GM19328 (cell line): ENCODE measurements around the gene SH3PXD2B.

Experiments
- ATAC-seq: cut with Tn5 transposase; IDR thresholded peaks from one replicate; pipeline ENCODE4 v1.9.1; 2021; ENCODE audit warnings: mild to moderate bottlenecking, moderate library complexity; ENCODE audit not compliant: unreplicated experiment

The SH3PXD2B gene

GRCh38 chr5:172453986-172454357, 353 bp downstream of the SH3PXD2B start:
- no peak for ATAC-seq

DNA sequence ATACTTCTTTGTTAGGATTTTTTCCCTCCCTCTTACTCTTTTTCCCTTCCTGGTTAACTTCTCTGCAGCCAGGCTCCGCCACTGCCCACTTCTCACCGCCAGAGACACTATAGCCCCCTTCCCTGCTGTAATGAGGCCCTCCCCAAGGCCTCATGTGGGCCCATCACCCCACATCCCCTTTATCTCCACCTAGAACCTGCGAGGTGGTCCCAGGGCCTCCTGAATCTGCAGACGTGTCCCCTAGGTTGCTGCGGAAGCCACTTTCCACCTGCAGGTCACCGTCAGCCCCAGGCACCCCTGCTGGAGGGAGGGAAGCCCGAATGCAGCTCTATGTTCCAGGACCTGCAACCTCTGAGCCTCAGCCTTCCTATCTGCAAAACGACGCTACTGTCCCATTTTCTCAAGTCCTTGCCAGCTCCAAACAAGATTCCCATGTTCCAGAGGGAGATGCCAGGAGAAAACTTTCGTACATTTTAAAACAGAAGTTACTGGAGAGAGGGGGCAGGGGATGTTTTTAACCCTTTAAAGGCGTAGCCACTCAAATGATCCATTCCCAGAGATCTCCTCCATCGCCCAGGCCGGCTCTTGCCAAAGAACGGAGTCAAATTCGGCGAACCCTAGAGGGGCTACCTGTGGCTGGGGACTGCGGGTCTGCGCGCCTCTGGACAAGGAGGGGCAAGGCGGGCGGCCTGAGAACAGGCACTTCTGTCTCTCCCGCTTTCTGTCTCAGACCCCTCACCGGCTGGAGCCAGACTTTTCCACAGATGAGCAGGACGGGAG, 929 bp downstream of the SH3PXD2B start:
- no peak for ATAC-seq

GRCh38 chr5:172452398-172453205, 1.7 kb downstream of the SH3PXD2B start:
- ATAC-seq: no peak

GRCh38 chr5:172451771-172452197, 2.5 kb downstream of the SH3PXD2B start:
- ATAC-seq: no peak

GRCh38 chr5:172450861-172451695, 3.2 kb downstream of the SH3PXD2B start:
- no peak for ATAC-seq

DNA sequence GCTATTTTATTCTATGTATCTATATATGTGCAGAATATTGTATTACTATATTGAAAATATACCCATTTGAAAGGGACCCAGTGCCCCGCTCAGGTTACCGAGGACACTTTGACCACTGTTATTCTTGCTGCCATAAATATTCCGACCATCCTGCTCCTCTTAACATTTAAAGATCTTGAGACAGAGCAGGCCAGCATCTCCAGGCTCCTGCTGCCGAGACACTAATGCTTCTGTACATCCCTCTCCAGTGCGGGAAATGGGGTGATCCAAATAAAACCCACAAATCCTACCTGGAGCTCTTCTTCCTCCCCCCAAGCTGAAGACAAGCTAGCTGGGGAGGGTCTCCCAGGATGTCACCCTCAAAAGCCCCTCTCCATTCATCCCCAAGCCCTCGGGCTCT, 3.9 kb downstream of the SH3PXD2B start:
- ATAC-seq: no peak

GRCh38 chr5:172448999-172449398, 5.3 kb downstream of the SH3PXD2B start:
- ATAC-seq: no peak

GRCh38 chr5:172447646-172448365, 6.5 kb downstream of the SH3PXD2B start:
- ATAC-seq: no peak

DNA sequence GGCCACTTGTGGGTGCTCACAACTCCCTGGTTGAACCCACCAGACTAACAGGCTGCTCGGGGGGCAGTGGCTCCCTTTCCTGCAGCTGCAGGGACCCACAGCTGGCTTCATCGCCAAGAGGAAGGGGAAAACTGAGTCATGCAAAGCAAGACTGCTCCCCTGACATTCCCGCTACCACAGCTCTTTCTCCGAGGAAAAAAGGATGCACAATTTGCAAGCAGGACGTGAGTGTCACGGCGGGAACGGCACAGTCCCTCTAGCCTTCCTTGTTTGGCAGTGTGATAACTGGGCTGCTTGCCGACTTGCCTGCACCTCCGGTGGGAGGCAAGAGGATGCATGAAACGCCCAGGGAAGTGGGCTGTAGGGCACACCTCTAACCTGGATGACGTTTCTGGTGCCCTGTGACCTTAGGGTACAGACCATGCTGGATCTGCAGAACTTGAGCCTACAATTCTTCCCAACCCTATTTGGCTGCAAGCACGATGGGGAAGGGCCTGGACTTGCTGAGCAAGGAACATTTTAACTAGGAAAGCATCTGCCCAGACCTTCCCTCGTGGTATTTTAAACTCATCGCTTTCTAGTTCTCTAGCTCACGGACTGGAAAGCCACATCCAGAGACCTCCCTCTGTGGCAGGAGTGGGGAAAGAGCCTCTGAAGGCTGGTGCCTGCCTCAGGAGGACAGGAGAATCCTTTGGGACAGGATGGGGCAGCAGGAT, 7.8 kb downstream of the SH3PXD2B start:
- ATAC-seq: no peak

DNA sequence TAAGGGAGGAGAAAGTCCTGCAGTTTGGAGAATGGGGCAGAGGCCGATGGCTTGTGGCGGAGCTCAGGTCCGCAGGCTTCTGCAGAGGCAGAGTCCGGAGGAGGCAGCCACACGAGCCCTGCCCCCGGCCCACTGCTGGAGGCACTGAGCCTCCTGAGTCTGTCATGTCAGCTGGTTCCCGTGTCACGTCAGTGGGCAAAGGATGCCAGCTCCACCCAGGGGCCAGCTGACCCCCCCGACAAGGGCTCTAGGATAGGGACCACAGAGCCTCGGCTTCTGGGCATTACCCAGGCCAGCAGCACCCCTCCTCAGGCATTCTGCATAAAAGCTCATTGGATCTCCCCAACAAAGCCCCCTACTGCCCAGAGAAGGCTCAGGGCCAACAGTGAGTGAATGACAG, 8.5 kb downstream of the SH3PXD2B start:
- no peak for ATAC-seq

- no peak for ATAC-seq
These were observed 9.5 kb downstream of the SH3PXD2B start for GRCh38 chr5:172444626-172445365.

DNA sequence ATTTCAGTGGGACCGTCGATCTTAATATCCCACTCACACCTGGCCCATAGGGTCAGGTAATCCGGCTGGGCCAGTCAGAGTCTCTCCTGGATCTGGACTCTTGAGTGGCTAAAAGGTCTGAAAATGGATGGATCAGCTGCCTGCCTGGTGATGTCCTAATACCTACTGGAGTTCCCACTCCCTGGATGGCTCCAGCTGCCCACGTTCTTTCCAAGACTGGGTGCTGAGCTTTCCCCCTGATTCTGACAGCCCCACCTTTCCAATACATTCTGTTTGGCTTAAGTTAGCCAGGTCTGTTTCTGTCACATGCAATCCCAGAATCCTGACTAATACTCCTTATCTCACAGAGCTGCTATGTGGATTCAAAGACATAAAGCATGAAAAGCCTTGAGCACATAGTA, 10.2 kb downstream of the SH3PXD2B start:
- no peak for ATAC-seq

- no peak for ATAC-seq
These were observed 10.8 kb downstream of the SH3PXD2B start for GRCh38 chr5:172443441-172444109.

- no peak for ATAC-seq
These were observed 11.7 kb downstream of the SH3PXD2B start for GRCh38 chr5:172442592-172442991.

DNA sequence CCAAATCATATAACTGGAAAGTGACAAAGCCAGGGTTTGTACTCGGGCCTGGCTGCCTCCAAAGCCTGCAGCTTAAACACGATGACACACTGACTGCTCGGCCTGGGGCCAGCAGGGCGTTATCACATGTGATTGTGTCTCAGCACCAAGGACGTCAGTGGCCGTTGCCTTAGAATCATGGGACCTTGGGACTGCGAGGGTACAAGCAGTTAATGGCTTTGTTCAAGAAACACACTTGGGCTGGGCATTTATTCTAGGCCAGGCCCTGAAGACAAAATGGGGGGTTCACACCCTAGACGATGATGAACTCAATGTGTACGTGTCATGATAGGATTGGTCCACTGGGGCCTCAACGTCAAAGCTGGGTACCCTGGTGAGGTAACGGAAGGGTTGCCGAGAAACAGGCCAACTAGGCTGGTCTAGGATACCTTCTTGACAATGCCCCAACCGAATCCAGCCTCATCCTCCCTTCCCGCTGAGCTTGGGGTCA, 13.0 kb downstream of the SH3PXD2B start:
- ATAC-seq: no peak

- no peak for ATAC-seq
These were observed 13.8 kb downstream of the SH3PXD2B start for GRCh38 chr5:172440486-172440885.

DNA sequence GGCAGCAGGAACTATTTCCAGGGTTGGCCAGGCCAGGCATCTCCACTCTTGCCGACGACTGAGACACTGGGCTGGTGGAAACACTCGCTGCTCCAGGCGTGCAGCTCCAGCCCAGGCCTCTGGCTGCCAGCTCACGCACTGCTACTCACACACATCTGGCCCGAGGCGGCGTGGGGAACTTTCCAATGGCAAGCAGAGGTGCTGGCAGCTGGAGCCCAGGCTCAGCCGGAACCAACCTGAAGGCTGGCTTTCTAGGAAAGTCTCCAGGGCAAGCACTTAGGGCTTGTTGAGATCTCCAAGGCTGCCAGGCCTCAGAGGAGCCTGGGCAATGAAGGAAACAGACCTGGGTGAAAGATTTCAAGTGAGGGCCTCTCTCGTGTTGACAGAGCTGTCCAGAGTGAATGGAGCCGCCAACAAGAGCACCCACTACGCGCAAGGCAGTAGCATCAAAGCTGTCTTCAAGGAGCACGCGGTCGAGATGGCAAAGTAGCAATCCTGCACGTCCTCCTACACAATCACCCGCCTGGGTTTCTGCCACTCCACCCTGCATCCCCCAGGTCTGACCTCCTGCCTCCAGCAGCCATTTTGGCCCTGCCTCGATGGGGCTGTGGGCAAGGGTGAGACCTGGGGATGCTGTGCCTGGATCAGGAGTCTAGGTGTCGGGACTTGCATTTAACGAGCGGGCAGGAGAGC, 14.4 kb downstream of the SH3PXD2B start:
- no peak for ATAC-seq

DNA sequence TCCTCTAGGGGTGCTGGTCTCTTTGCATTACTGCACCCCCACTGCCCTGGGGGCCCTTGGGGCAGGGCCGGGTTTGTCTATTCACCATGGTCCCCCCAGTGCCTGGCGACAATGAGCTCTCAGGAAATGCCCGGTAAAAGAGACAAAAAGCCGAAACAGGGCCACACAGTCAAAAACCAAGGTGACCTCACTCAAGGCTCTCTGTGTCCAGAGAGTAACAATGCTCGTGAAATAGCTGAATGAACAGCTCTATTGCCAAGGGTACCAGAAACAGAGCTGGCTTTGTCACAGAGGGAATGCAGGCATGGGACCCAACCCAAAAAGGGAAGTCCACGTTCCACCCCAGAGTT, 16.0 kb downstream of the SH3PXD2B start:
- ATAC-seq: no peak
